OCI-LY7 (cell line): ENCODE data around the gene HAAO. TPM values are rescaled to one million over a fixed set of nuclear protein-coding genes. Genes with fewer than 3 reads are reported as not detected.

Experiments used
- BruUV-seq: library from RNA; stranded (reverse); fragments of 400-500 nt; replicated peaks from 2 replicates; lab custom pipeline; 2021; lab: Mats Ljungman, UMichigan
- CTCF ChIA-PET: fragments of 300-600 bp; sonication (Branson Sonifier 250); formaldehyde crosslinking; loops from one replicate; lab custom pipeline; 2022; ENCODE audit warnings: antibody characterized with exemption; ENCODE audit not compliant: unreplicated experiment; lab: Charles Lee
- POLR2A ChIA-PET: fragments of 300-600 bp; sonication (Branson Sonifier 250); formaldehyde crosslinking; loops from one replicate; lab custom pipeline; 2022; ENCODE audit warnings: antibody characterized with exemption; lab: Charles Lee
- DNase-seq: peaks from one replicate; pipeline ENCODE4 v3.0.0-alpha.2; 2015; ENCODE audit warnings: low spot score
- H2AFZ ChIP-seq: fragments of 200-600 bp; sonication (generic), shearing (Covaris generic); 2 replicates; pipeline ENCODE4 v1.6.1; 2014; ENCODE audit warnings: mild to moderate bottlenecking, antibody characterized with exemption, low read length, moderate library complexity
- H3K27ac ChIP-seq: fragments of 200-600 bp; sonication (generic); 2 replicates; pipeline ENCODE4 v1.5.1; 2014; ENCODE audit warnings: mixed run types, low read depth, mild to moderate bottlenecking, moderate library complexity, low read length, inconsistent platforms; ENCODE audit not compliant: poor library complexity, severe bottlenecking
- H3K36me3 ChIP-seq: fragments of 200-600 bp; sonication (generic); 2 replicates; pipeline ENCODE4 v1.6.1; 2014; ENCODE audit warnings: mild to moderate bottlenecking, antibody characterized with exemption, low read length, moderate library complexity, mixed read lengths; ENCODE audit not compliant: insufficient read depth
- H3K4me1 ChIP-seq: fragments of 200-600 bp; sonication (generic); 2 replicates; pipeline ENCODE4 v1.5.1; 2014; ENCODE audit warnings: mild to moderate bottlenecking, low read length; ENCODE audit not compliant: insufficient read depth, poor library complexity, severe bottlenecking
- H3K4me2 ChIP-seq: fragments of 200-600 bp; sonication (generic); 2 replicates; pipeline ENCODE4 v1.6.1; 2014; ENCODE audit warnings: mild to moderate bottlenecking, low read length
- H3K4me3 ChIP-seq: fragments of 200-600 bp; sonication (generic); 2 replicates; pipeline ENCODE4 v1.5.1; 2014; ENCODE audit warnings: mild to moderate bottlenecking, low read depth, low read length; ENCODE audit not compliant: poor library complexity, severe bottlenecking
- H3K79me2 ChIP-seq: fragments of 200-600 bp; sonication (generic); 2 replicates; pipeline ENCODE4 v1.6.1; 2016; ENCODE audit warnings: low read depth, mild to moderate bottlenecking, low read length, moderate library complexity, mixed read lengths; ENCODE audit not compliant: insufficient read depth
- H3K9me2 ChIP-seq: fragments of 200-600 bp; sonication (generic); 2 replicates; pipeline ENCODE4 v1.6.1; 2016; ENCODE audit warnings: mild to moderate bottlenecking, low read length, mixed read lengths; ENCODE audit not compliant: insufficient read depth
- H3K9me3 ChIP-seq: fragments of 200-600 bp; sonication (generic); 2 replicates; pipeline ENCODE4 v1.6.1; 2014; ENCODE audit warnings: mild to moderate bottlenecking, mixed run types, low read length, mixed read lengths
- H4K20me1 ChIP-seq: fragments of 200-600 bp; sonication (generic); 2 replicates; pipeline ENCODE4 v1.6.1; 2014; ENCODE audit warnings: mild to moderate bottlenecking, antibody characterized with exemption, low read length, moderate library complexity, mixed read lengths; ENCODE audit not compliant: insufficient read depth
- CTCF ChIP-seq: fragments of 200-600 bp; sonication (generic); conservative IDR thresholded peaks from 2 replicates; pipeline ENCODE4 v1.5.1; 2014; ENCODE audit warnings: mild to moderate bottlenecking, antibody characterized with exemption, low read length, moderate library complexity, mixed read lengths
- EZH2phosphoT487 ChIP-seq: fragments of 200-600 bp; sonication (generic); IDR thresholded peaks from 2 replicates; pipeline ENCODE4 v1.6.1; 2018; ENCODE audit warnings: low read depth, borderline replicate concordance, mild to moderate bottlenecking, mixed run types, antibody characterized with exemption, low read length, moderate library complexity, mixed read lengths
- intact Hi-C: fragments of 100-400 bp; cut with micrococcal nuclease; formaldehyde crosslinking; loops from one replicate; pipeline ENCODE4 v1.10.0; 2022; ENCODE audit not compliant: unreplicated experiment
- total RNA-seq, 2 experiments: library from RNA; depleted of rRNA in 1 of 2; stranded (reverse); fragments of >200 nt in 1 of 2; shearing (Covaris generic) in 1 of 2; gene quantifications; 2 replicates each; pipeline ENCODE4 v1.2.3, GENCODE V29; 2014 to 2022

Gene HAAO
- total RNA-seq, 2 experiments from 2014 or later: not detected

GRCh38 chr2:42775810-42776209, 16.6 kb downstream of the HAAO start:
- H3K4me1 ChIP-seq: no peaks in the 10 kb centered on the region
- intact Hi-C loops: no loop called here
- no peak overlapping the region for H2AFZ ChIP-seq
- no TSS peak for BruUV-seq
- no peak overlapping the region for H3K27ac ChIP-seq
- ChIA-PET POLR2A (interaction anchor here (0.6 to 0.7 kb wide), 3 partner anchors 30 to 1500 kb away, joined by 3 to 8 read pairs (median 4); no protein-coding TSS in a partner anchor), CTCF (no interaction called here)
- no peak for TF ChIP-seq EZH2phosphoT487
- TF ChIP-seq CTCF: no peak
- H3K36me3 ChIP-seq: no peaks in the 10 kb centered on the region
- H3K4me2 ChIP-seq: no peak overlapping the region
- no peak overlapping the region for H3K4me3 ChIP-seq
- no peaks in the 10 kb centered on the region for H3K79me2 ChIP-seq
- H4K20me1 ChIP-seq: no peaks in the 10 kb centered on the region
- DNase-seq: no peak
- H3K9me3 ChIP-seq: peaks cover 7% of the 10 kb centered on the region; the same call in 1 of the 2 replicates
- no peaks in the 10 kb centered on the region for H3K9me2 ChIP-seq

- H3K9me2 ChIP-seq: no peaks in the 10 kb centered on the region
- no peak overlapping the region for H3K4me2 ChIP-seq
- TF ChIP-seq CTCF (no peak), EZH2phosphoT487 (no peak)
- H4K20me1 ChIP-seq: no peaks in the 10 kb centered on the region
- H3K79me2 ChIP-seq: no peaks in the 10 kb centered on the region
- DNase-seq: no peak
- no peaks in the 10 kb centered on the region for H3K4me1 ChIP-seq
- ChIA-PET POLR2A (interaction anchor here (0.6 kb wide), 3 partner anchors 30 to 1499 kb away, joined by 3 to 4 read pairs (median 3); no protein-coding TSS in a partner anchor), CTCF (no interaction called here)
- H3K9me3 ChIP-seq: peaks cover 7% of the 10 kb centered on the region; the same call in 1 of the 2 replicates
- H3K27ac ChIP-seq: no peak overlapping the region
- intact Hi-C loops: no loop called here
- H3K36me3 ChIP-seq: no peaks in the 10 kb centered on the region
- no peak overlapping the region for H3K4me3 ChIP-seq
- H2AFZ ChIP-seq: no peak overlapping the region
- no TSS peak for BruUV-seq
Observed at GRCh38 chr2:42775186-42775585, 17.2 kb downstream of the HAAO start.

GRCh38 chr2:42771546-42772153, 20.7 kb downstream of the HAAO start:
- no peak overlapping the region for H3K4me2 ChIP-seq
- intact Hi-C loops: loop anchor here (5.0 kb wide), 1 partner anchor 274 kb away; no protein-coding TSS in a partner anchor
- no peaks in the 10 kb centered on the region for H3K79me2 ChIP-seq
- H3K9me2 ChIP-seq: no peaks in the 10 kb centered on the region
- H2AFZ ChIP-seq: no peak overlapping the region
- no TSS peak for BruUV-seq
- POLR2A ChIA-PET: interaction anchor here (0.6 kb wide), 2 partner anchors 805 to 899 kb away, joined by 3 to 4 read pairs; no protein-coding TSS in a partner anchor
- DNase-seq: no peak
- H3K4me1 ChIP-seq: no peaks in the 10 kb centered on the region
- no peaks in the 10 kb centered on the region for H3K9me3 ChIP-seq
- no peak overlapping the region for H3K27ac ChIP-seq
- H3K4me3 ChIP-seq: no peak overlapping the region
- H3K36me3 ChIP-seq: no peaks in the 10 kb centered on the region
- CTCF ChIA-PET: no interaction called here
- no peaks in the 10 kb centered on the region for H4K20me1 ChIP-seq
- TF ChIP-seq EZH2phosphoT487: no peak
- no peak for TF ChIP-seq CTCF
